Measurements from ENCODE around the gene APCDD1L.

APCDD1L gene

DNA sequence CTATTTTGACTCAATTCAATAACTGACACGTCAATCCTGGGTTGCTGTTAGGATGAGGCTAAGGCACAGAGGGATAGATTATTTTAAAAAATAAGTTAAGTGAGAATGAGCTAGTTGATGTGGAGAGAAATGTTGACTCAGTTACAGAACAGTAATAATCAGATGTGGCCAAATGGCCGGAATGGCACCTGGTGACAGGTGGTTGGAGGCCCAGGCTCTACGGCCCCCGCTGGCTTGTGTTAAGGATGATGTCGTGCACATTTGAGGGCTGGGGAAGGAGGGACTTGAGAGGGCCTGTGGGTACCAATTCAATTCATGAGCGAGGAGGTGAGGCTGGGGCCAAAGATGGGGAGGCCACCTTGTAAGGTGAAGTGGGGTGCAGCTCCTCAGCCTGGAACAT, 31.7 kb downstream of the APCDD1L start:
- DNase-seq: no peak

DNA sequence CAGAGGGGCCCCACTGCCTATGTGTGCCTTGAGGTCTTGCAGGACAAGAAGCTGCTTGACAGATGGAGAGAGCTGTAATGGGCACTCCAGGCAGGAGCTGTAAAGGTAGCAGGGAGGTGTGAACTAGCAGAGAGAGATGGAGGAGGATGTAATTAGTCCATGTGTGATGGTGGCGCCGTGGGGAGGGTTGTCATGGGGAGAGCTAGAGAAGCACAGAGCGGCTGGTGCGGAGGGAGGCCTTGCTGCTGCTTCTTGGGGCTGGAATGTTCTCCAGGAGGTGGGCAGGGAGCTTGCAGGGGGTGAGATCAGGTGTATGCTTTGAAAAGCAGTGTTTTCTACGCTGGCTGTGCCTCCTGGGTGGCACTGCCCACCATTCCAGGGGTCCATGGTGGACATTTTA, 32.1 kb downstream of the APCDD1L start:
- DNase-seq: no peak

DNA sequence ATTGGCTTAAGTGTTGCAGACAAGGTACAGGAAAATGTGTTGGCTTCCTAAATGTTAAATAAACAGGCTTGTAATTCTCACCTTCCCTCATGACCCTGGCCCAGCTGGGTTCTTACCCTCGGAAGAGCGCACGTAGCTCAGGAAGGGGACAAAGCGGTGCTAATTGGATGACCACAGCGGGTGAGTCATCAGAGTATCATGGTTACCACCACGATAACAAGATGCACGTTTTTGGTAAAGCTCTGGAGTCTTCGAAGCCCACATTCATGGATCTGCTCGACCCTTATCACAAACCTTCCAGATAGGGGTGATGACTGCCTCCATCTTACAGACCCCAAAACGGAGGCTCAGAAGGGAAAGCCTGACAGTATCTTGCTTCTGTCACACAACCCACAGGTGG, 32.8 kb downstream of the APCDD1L start:
- DNase-seq: no peak

DNA sequence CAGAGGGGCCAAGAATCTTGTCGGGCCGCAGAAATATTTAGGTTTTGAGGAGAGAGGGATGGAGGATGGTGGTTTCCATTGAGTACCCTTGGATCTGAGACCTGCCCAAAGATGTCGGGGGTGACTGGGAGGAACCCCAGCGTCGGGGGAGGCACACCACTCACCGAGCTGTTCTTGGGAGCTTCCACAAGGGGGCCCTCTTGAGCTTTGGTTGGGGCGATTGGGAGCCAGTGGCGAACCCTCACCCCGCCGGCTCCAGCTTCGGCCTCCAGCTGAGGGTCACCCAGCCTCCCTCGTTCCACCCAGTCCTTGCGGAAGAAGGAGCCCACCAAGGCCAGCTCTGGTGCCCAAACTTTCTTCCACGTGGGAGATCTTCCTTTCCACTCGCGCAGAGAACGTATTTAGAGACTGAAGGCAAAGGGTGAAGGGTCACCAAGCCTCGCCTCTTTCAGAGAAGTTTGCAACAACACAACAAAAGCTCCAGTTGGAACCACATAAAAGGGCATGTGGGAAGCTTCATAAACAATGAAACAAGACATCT, 33.6 kb downstream of the APCDD1L start:
- peak; percentile 9 for DNase-seq

DNA sequence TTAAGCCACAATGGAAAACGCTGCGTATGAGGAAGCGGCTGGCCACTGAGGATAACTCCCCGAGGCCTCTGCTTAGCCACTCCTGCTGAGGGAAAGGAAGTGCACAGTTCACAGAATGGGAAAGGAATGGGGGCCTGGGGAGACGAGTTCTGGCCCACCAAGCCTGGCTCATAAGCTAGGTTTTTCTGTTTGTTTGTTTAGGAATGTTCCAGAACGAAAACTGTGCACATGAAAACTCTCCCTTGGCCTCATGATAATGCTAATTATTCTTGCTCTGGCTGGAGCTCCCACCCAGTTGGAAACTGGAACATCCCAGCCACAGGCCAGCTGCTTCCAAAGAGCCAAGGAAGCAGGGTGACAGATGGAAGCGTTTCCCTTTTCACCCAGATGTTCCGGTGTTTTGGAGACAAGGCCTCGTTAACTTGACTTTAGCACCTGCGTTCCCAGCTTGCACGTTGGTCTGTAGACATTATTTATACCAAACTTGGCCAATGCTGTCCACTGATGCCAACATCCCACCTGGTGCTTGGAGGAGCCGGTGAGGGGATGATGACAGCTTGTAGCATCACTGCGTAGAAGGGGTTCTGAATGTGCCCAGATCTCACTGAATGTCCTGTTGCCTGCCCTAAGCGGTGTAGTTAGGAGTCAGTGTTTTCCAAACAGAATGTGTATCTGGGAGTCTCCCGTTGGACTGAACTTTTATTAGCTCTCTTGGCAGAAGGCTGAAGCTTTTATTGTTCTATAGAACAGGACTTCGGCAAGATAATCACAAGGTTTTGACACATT, 34.5 kb downstream of the APCDD1L start:
- DNase-seq: no peak

DNA sequence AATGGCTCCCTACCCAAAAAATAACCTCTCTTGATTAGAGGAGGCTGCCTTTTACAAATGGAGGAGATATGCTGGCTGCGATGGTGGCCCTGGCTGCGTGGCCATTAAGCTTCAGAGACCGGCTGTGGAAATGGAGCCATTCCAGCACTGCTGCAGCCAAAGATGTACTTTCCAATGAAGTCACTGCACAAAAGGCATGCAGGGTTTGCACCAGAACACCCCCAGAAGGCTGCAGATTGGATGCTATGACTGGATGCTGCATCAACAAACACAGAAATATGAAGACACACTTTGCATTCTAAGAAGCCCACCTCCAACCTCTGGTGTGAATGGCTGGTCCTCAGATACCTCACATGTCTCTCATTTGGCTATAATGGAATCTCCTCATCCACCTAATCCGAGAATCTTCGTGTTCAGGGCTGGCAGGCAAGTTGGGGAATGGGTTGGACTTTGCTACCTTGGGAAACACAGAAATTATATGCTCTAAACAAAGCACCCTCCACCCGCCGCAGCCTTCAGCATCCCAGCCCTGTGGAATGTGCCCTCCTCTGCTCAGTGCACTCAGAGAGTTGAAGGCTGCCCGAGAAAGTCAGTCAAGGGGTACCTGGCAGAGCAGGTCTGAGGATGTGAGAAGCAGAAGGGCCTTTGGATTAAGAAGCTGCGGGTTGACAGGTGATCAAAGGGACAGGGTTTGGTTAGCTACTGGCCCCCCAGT, 35.3 kb downstream of the APCDD1L start:
- no peak for DNase-seq

DNA sequence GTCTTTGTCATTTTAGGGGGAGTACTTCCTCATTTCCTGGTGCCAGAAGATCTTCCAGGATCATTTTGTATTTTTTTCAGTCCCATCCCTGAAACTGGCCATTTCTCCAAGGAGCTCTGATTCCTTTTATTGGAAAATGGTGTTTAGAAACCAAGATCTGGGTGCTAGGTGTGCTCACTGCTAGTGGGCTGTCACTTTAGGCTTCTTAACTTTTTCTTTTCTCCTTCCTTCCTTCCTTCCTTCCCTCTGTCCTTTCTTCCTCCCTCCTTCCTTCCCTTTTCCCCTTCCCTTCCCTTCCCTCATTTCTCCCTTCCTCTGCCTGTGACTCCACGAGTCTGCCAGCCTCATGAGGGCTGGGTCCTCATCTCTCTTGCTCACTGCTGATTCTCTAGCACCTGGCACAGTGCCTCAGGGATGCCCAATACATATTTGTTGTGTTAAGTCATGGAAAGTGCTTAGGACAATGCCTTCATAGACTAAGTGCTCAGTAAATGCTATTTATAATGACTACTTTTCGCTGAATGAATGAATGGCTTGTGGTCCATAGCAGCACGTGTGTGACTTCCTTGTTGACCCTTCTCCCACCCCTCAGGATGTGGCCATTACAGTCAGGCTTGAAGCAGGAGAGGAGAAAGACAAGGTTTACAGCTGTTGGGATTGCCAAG, 36.9 kb downstream of the APCDD1L start:
- no peak for DNase-seq

DNA sequence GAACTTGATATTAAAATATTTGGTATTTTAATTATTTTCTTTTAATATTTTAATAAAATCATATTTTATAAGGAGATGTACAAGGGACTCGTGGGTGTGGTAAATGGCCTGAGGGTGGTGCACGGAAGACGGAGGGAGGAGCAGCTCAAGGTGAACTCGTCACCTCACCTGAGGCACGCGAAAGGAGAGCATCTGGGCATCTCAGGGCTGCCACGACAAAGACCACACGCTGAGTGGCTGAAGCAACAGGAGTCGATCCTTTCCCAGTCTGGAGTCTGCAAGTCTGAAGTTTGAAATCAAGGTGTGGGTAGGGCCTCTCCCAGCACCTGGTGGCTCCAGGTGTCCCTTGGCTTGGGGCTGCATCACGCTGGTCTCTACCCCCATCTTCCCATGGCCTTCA, 39.7 kb downstream of the APCDD1L start:
- no peak for DNase-seq

DNA sequence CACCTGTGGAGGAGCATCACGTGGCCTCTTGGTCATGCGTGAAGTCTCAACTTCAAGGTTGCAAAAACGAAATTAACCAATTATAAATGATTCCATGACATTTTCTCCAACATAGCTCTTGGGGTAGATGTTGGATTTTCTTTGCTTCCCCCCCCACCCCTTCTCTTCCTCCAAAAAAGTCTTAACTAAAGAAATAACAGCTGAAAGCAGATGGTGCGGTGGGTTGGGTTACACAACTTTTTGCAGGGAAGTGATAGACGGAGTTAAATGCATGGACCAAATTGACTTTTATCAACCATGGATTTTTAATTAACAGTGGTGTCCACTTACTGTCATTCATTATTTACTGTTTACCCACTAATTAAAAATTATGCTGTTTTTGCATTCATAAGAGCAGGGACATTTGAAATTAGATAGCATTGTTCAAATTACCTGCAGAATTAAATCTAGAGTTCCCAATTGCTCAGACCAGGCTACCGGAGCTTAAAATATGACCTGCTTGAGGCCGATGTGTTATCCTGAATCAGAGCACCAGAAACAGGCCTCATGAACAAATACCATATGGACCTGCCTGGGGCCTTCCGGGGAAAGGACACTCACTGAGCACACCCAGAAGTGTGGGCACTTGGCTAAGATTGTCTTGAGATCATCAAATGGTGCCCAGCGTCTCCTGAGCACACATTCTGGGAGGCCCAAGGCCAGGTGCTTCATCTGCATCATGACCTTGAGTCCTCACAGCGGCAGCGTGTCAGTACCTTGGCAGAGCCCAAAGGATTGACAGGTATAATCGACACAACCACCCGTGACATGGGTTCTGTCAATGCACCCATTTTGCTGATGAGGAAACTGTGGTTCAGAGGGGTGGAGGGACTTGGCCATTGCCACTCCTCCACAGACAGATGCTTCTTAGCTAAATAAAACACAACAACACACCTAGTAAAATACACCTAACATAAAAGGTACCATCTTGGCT, 41.5 kb downstream of the APCDD1L start:
- DNase-seq: no peak

DNA sequence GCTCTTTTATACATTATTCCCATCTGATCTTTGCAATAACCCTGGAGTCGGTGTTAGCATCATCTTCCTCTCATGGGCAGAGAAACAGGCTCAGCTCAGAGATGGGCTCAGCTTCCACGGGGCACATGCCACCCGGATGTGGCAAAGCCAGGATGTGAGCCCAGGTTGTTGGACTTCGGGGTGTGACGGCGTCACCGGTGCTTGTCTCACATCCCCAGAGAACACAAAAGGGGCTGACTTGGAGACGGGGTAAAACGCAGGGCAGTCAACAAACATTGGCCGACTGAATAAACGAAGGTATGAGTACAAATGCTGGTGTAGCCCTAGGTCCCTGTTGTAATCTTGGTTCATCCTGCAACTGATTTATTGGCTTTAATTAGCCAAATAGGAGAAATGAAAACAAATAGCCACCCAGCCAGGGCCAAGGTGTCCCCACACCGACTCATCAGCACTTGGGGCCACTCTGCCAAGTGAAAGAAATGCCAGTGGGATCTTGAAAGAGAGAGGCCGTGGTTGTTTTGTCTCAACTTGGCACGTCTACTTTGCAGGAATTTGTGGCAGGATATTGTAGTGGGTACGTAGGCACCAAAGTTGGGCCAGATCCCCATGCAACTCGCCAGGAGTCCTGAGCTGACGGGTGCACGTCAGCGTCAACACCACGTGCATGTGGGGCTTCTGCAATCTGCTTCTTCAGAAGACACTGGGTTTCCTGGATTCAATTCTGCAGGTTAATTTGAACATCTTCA, 42.8 kb downstream of the APCDD1L start:
- DNase-seq: no peak

DNA sequence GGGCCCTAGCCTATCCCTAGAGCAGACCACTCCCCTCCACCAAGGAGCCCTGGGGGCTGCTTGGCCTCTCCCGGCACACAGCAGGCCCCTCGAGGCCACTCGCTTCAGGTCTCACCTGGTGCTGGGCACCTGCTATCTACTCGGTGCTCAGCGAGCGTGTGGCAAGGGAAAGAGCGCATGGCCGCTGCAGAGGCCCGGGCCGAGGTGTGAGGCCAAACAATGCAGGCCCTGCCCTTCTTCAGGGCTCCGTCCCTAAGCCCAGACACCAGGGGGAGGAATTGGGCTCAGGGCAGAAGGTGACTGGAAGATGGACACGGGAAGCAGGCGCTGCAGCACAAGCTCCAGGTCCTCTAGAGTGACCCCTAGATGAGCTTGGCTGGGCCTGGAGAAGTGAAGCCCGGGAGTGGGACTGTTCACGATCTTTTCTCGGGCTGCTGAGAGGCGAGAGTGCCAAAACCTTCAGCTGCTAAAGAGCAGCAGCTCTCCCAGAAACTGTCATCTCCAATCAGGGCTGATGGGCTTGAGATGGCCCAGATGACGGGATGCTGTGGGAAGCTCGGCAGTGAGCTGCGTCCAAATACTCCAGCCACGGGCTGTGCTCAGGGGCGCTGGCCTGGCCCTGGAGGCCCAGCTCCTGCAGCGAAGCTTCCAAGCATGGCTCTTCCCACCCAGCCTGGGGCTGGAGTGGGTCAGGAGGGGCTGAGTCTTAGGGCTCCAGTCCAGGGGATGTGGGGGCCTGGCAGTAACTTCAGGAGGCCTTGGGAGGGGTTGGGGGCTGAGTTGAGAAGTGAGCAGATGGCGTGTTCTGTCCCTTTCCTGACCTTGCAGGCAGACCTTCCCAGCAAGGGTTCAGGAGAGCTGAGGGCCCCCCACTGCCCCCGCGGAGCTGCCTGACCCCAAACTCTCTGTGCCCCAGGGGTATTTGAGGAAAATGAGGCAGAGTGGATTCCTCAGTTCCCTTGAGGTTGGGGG, 43.7 kb downstream of the APCDD1L start:
- no peak for DNase-seq

DNA sequence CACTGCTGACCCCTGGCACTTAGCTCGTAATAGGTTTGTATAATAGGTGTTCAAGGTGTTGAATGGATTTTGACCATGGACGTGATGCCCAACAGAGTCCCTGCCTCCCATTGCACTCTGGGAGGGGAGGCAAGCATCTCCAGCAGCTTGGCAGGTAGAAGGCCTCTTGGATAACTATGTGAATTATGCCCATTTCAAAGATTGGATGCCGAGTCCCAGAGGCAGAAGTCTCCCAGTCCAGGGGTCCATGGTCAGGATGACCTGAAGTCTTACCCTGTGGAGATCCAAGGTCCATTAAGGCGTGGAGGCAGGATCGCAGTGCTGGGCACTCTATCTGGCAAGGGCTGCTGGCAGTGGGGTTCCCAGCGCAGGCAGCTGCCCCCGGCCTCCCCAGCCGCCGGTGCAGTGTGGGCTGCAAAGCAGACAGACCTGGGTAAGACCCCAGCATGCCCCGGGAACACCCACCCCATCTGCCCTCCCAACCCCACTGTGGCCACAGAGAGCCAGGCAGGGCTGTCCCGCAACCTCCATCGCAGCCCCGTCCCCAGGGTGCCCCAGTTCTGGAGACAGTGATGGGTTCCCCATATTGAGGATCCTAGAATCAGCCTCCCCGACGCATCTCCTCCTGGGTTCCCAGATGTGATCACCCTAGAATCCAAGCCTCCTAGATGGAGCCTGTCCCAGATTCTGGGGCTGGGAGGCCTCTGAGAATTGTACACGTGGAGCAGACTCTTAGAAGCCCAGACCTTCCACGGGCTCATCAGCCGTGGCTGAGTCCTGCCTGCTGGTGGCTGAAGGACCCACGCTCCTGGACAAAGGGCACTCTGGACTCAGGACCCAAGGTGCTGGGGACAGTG, 44.6 kb downstream of the APCDD1L start:
- DNase-seq: no peak

DNA sequence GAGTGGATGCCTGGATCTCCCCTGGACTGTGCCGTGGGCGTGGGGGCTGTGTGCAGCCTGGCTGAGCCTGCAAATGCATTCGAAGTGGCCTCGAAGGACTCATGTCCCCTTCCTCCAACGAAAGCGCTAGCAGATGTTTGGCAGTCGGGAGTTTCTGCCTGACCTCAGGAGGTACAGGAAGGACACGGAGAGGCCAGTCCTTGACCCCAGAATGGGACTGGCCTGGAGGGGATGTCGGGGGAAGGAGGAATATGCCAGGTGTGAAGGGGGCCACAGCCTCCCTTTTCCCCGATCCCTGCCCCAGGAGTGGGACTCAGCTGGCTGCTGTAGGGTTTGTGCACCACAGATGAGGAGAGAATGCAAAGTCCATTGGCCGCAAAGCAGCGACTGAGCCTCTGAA, 45.6 kb downstream of the APCDD1L start:
- DNase-seq: no peak

DNA sequence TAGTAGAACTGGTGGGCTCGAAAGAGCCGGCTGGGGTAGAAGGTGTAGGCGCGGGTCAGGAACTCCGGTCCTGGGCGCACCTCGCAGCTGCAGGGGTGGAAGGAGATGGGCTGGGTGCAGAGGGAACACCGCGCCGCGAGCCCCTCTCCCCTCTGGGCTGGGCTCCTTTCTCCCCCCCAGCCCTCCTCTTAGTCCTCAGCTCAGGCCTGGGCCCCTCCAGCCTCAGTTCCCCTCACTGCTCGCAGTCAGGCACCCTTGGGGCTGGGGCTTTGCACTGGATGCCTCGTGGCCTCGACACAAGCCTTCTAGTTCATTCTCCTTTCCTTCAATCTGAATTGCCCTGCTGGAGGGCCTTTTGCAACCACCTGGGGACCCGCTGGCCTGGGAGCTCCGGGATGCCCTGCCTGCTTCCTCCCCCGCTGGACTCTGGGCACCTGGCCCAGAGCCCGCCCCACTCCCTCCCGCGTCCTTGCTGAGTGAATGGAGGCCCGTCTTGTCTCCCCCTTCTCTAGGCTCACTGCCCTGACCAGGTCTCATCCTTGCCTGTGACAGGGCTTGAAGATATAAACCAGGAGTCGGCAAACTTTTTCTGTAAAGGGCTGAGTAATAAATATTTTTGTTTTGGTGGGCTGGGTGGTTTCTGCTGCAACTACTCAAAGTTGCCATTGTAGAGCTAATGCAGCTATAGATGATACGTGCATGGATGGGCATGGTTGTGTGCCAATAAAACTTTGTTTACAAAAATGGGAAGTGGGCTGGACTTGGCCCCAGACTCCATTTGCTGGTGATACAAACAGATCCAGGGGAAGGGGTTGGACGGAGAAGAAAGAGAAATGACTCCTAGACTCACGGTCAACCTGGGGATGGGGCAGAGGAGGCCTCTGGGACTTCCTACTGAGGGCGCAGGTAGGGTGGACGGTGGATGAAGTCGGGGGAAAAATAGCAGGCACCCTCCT, 47.3 kb downstream of the APCDD1L start:
- no peak for DNase-seq

DNA sequence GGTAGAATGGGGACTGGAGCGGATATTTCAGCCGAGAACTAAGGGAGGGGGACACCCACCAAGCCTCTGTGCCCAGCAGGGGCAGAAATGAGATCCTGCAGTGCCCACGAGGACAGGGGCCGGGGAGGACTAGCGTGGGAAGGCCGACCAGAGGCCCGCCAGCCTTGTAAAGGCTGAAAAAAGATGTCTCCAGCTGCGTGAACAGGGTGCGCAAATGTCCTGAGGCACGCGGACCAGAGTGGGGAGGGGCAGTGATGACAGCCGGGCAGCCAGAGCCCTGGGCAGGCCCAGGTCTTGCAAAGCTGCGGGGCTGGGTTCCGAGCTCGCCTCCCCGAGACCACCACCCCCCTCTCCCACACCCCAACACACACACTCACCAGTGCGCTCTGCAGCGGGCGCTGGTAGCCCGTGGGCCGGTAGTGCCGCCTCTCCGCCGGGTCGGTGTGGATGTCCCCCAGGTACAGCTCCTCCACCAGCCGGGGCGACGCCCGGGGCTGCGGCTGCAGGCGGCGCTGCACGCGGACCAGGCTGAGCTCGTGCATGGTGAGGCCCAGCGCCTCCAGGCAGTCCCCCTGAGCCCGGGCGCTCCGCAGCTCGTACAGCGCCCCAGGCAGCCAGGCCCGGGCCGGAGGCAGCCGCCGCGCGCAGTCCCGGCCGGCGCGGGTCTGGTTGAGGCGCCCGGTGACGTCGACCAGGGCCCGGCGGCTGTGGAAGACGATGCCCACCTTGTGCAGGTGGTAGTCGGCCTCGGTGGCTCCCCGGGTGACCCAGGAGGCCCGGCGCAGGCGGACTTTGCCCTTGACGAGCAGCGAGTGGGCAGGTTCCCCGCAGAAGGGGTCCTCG, 48.2 kb downstream of the APCDD1L start:
- DNase-seq: no peak

DNA sequence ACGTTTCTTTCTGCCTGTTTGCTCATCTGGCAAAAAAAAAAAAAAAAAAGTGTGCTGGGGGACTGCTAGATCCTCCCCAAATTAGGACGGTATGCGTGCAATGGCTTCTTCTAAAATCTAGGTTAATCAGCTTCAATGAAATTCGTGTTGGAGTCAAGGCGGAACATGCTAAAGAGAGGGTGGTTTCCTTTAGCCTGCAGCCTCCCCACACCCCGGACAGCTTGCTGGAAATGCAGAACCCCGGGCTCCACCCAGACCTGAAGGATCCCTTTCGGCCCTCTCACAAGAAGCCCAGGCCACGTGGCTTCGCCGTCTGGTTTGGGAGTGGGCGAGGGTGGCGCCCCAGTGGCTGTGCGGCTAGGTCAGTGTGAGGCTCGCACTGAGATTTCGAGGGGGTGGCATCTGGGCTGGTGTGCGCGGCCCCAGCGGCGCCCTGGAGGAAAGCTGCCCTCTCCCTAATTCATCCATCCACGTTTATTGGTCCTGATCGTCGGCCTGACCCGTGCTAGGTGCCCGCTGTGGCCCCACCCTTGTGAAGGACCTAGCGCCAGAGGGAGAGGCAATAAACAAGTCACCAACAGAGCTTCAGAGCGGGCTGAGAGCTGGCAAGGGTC, 49.0 kb downstream of the APCDD1L start:
- no peak for DNase-seq

DNA sequence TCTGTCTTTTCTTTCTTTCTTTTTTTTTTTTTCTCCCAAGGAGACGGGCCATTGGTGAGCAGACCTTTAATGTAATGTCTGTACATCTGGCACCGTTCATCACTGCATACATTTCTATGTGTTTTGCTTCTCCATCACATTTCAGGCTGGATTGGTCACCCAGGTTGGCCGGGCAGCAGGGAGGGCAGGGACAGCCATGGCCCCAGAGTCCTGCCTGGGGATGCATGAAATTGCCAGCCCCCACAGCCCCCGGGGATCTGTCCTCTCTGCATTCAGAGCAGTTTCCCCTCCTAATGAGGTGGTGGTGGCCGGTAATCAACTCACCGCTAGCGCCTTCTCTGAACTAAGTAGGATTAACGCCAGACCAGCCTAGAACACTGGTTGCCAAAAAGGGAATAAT, 50.4 kb downstream of the APCDD1L start:
- DNase-seq: no peak
